GM20000 (cell line): Measurements from ENCODE around the gene AMOTL1.
A peak's percentile ranks its signal among the peaks of the same experiment; 100 is the strongest.

Experiments
- DNase-seq: peaks from one replicate; pipeline ENCODE4 v3.0.0; 2012; ENCODE audit warnings: low spot score
- CTCF ChIP-seq: IDR thresholded peaks from 2 replicates; pipeline ENCODE4 v1.5.1; 2012; ENCODE audit warnings: mild to moderate bottlenecking, control low read depth; ENCODE audit errors: extremely low read depth, missing control alignments

Gene AMOTL1

GRCh38 chr11:94776351-94777321 is 8.5 kb downstream of the AMOTL1 start:
- TF ChIP-seq CTCF = no peak
- no peak for DNase-seq

- TF ChIP-seq CTCF = no peak
- DNase-seq = no peak
Measured at GRCh38 chr11:94780432-94780831, 12.3 kb downstream of the AMOTL1 start.

- no peak for TF ChIP-seq CTCF
- no peak for DNase-seq
Measured at GRCh38 chr11:94781837-94782236, 13.7 kb downstream of the AMOTL1 start.

- no peak for DNase-seq
- no peak for TF ChIP-seq CTCF
Measured at GRCh38 chr11:94782446-94782845, 14.3 kb downstream of the AMOTL1 start.

- no peak for DNase-seq
- TF ChIP-seq CTCF = no peak
Measured at GRCh38 chr11:94784884-94785283, 16.7 kb downstream of the AMOTL1 start.

GRCh38 chr11:94785509-94785908 is 17.4 kb downstream of the AMOTL1 start:
- no peak for DNase-seq
- no peak for TF ChIP-seq CTCF

GRCh38 chr11:94786264-94787126 is 18.3 kb downstream of the AMOTL1 start:
- peak; percentile 44 for TF ChIP-seq CTCF
- peak; percentile 26 for DNase-seq
